HG03439 (cell line): ENCODE measurements around the gene PARL.
"Not testable (repeated sequence)": the region's sequence is repeated elsewhere in the genome, so short reads cannot be mapped to it uniquely, and the experiment has no call there.

Experiments
- ATAC-seq: cut with Tn5 transposase; IDR thresholded peaks from one replicate; pipeline ENCODE4 v1.9.1; 2021; ENCODE audit warnings: mild to moderate bottlenecking, moderate library complexity; ENCODE audit not compliant: unreplicated experiment

PARL gene

DNA sequence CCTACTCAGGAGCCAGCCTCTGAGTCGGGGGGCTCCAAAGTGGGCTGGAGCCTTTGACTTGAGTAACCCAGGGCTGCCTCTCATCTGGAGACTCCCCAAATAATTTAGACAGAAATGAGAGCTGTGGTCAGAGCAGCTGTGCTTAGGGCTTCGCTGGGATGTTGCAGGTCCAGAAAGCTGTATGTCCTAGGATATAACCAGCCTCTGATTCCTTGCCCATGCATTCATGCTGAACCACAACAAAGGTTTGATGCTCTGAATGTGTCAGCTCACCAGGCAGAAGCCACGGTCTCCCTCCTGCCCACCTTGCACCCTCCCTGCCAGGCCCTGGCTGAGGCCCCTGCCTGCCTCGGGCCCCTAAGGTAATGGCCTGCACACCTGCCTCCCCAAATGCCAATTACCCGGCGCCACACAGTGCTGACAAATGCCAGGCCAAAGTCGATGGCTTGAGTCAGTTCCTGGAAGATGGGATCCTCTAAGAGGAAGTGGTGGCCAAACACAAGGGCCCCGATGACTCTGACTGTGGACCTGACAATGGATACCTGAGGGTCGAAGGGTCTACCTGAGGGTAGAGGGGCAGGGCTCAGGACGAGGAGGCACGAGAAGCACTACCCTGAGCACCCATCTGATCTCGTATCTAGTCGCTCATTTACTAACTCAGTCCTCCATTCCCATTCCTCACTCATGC is 21.7 kb upstream of the PARL start:
- no peak for ATAC-seq

DNA sequence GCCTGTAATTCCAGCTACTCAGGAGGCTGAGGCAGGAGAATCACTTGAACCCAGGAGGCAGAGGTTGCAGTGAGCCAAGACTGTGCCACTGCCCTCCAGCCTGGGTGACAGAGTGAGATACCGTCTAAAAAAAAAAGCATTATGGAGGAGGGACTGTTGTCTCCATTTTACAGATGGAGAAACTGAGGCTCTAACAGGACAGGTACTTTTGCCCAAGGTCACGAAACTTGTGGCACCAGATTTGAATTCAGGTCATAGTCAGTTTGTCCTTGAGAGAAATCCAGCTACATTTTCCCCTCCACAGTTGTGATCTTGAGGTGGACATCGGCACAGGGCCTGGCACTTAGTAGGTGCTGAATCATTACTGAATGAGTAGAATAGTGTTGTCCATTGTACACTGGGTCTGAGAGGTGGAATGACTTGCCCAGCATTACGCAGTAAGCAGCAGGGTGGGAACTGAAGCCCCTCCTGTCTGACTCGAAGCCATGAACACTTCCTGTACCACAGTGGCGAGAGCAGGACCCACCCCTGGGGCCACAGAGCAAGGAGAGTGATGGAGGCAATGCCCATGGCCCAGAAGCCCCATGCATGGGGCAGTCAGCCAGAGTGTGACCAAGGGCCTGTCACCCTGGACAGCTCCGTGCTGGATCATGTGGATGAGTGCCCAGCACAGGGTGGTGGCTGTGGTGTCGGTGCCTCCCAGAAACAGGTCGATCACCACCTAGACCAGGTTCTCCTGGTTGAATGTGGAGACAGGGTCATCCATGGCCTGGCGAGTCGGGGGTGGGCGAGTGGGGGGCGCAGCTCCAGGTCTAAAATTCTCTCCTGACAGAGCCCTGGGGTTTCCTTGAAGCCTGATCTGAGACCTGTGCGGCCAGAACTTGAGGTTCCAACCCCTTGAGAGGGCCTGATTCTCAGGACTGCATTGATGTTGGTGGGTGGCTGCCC is 20.4 kb upstream of the PARL start:
- ATAC-seq = no peak

DNA sequence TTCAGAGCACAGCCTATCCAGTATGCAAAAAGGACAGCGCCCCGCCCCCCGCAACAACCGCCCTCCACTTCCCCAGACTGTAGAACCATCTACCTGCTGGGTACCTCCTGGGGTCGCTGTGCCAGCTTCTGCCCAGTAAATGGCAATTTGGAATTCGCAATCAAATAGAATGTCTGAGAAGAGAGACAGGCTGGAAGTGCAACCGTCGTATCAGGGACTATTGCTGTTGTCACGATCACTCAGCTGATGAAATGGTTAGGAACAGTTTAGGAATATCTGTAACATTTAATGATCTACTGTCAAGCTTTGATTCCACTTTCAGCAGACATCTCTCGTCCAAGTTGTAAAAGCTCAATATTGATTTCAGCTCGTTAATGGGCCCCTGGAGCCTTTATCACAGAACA is 13.3 kb upstream of the PARL start:
- ATAC-seq = no peak

DNA sequence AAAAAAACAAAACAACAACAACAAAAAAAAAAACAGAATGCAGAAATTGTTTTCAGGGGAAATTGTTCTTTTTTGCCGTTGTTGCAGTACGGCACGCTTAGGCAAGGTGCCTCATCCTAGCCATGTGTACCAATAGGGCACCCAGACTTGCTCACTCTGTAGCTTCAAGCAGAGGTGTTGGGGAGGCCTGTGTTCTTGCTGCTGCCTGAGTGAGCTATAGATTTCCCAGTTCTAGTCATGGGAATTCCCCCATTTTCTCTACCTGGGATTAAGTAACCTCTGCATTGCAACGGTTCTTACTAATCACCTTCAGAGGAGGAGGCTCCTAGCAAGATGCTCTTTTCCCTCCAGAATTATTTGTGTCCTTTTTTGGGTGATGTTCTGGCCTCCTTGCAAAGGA is 12.9 kb upstream of the PARL start:
- no peak for ATAC-seq

DNA sequence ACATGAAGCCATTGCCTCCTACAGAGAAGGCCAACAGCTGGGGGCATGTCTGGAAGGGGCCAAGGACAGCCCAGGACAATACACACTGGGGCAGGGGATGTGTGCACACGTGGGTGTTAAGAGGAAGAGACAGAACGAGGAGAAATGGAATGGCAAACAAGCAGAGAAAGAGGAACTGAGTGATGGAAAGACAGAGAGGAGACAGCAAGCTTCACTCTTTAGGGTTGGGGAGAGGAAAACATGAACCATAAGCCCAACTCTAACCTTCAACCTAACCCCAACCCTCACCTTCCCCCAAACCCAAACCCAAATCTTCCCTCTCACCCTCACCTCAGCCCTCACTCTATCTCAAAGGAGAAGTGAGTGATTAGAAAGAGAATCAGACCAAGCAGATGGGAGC is 11.9 kb upstream of the PARL start:
- no peak for ATAC-seq

DNA sequence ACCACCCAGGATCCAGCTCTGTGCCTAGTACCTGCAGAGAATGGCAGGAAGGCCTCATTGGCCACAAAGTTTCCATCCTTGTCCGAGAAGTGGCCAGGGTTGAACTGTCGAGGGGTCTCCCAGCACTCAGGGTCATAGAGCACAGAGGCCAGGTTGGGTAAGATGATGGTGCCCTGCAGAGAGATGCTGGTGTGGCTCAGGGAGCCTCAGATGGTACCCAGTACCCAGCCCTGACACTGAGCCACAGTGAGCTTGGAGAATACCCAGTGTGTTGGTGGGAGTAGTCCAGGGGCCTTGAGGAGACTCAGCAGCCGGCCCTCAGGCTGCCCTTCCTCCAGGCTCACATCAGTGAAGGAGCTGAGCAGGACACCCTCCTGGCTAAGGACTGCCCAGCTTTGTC is 11.5 kb upstream of the PARL start:
- ATAC-seq = no peak

DNA sequence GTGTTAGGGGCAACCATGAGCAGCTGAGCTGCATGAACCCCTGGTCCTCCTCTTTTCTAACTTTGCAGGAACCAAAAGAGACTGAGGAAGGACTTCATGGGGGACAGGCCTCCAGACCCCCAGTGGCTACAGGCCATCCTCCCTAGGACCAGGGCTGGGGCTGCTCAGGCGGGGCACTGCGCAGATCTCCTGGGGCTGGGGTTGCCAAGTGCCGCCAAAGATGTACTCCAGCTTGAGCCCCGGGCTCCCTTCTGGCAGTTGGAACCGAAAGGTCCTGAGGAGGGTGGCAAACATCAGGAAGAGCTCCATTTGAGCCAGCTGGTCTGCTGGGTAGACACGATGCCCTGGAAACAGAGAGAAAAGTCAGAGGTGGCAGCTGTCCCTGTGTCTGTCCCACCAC is 11.1 kb upstream of the PARL start:
- ATAC-seq = no peak

DNA sequence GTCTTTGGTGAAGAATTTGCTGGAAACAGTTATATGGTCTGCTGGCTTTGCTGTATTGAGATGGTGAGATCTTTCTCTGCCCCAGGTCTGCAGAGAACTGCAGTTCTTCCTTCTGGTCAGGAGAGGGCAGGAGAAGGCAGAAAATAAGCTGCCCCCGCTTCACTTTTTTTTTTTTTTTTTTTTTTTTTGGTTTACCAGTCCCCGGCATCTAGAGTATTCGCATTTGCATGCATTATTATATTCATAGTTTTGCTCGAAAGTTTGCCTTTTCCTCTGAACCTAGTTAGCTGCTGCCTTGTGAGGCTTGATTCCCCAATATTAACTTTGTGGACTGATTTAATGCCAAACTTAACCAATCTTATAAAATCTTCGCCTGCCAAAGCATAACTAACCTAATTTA is 10.6 kb upstream of the PARL start:
- no peak for ATAC-seq

DNA sequence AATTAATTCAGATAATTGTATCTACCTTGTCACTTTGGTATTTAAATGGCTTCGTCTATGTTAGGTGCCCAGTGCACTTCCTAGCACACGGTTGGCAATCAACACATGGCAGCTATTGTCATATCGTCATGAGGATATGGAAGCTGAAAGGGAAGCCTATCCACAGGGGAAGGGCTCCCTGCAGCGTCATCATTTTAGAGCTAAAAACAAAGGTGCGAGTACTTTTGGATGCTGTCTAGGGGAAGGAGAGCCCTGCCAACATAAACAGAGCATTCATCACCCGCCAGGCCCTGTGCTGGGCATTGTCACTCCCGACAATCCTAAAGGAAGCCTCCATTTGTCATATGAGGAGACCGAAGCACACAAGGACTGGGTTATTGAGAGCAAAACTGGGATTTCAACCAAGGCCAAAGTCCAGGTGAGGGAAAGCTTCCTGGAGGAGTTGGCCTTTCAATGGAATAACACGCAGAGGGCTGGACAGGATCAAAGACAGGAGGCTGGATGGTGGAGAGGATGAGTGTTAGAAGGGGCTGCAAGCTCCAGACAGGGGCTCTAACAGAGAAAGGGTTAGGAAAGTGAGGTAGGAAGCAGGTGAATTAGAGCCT is 8.0 kb upstream of the PARL start:
- no peak for ATAC-seq

DNA sequence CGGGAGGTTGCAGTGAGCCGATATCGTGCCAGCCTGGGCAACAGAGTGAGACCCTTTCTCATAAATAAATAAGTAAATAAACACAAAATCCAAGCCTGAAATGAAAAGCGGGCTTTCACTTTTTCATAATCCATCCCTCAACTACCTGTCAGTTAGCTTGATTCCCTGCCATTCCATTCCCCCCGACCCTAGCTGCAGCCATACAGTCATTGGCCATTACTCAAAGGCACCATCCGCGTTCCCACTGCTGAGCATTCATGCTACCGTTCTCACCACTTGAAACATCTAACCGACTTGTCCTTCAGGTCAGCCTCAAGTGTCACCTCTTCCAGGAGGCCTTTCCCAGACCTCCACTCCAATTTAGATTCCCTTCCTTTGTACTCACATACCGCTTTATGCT is 1.1 kb upstream of the PARL start:
- no peak for ATAC-seq

DNA sequence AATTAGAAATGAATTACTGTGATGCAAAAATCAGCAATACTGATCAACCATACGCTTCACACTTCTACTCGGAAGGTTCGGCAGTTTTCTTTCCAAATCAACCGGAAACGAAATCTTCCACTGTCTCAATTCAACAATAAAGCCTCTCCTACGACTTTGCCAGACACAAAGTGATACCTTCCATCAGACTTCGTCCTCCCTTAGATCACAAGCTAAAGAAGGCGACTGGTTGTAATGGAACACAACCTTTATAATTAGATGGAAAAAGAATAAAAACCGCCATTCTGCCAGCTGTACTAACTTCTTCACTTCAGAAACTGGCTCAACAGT is 618 bp downstream of the PARL start:
- ATAC-seq = no peak

DNA sequence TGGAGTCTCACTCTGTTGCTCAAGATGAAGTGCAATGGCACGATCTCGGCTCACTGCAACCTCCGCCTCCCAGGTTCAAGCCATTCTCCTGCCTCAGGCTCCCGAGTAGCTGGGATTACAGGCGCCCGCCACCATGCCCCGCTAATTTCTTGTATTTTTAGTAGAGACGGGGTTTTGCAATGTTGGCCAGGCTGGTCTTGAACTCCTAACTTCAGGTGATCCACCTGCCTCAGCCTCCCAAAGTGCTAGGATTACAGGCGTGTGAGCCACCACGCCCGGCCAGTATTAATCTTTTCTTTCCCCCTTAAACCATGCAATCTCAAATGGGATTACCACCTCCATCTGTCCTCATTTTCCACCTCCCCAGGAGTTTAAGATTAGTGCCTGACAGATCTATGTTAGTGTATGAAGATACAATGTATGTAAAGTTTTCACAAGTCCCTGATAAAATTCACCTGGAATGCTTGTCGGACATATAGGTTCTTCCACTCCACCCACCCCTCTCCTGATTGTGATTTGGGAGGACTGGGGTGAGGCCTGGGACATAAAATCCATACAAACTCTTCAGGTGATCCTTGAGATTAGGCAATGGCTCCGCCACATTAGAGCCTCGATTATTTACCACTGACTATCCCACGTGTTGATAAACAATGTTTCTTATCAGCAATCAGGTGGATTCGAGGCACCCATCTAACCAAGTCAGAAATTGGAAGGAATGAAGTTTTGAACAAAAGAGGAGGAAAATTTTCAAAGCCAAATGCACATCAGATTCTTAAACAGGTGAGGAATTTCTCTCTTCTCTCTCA is 1.2 kb downstream of the PARL start:
- no peak for ATAC-seq

DNA sequence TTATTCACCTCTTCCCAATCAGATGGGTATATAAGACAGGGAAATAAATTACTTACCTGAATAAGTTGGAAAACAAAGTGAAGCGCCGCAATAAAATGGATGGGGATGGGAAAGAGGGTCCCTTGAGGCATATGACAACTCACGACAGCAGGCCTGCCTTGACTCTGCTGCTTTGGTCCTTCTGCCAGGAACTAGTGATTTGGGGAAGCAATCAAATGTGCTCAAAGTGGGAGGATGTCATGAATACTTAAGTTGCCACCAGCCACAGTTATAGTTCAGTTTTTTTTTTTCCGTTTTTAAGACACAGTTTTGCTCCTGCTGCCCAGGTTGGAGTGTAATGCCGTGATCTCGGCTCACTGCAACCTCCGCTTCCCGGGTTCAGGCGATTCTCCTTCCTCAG is 4.6 kb downstream of the PARL start:
- ATAC-seq = no peak

DNA sequence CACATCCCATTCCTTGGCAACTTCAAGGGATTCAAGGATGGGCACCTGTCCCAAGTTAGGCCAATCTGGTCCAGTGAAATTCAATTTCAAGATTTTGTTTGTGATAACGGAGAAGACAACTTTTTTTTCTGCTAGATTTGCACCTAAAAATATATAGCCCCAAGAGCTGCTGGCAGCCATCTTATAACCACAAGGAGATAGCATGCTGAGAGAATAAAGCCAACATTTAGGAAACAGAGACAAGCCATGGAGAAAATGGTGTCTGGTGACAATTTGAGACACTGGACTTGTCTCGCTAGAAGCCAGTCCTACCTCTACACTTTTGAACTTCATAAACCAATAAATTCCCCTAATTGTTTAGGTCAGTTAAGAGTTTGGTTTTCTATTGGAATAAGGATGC is 5.4 kb downstream of the PARL start:
- ATAC-seq = no peak

DNA sequence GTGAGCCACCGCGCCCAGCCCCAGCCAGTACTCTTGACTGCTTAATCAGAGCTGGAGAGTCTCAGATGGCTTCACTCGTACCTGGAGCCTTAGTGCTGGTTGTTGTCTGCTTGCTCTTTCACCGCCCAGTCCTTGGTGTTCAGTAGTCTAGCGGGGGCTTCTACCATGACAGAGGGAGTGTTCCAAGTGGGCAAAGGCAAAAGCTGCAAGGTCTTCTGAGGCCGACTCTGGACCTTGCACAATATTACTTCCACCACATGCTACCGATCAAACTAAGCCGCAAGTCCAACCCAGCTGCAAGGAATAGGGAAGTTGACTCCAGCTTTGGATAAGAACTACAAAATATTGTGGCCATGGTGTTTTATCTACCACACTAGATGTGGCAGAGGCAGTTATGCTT is 6.6 kb downstream of the PARL start:
- ATAC-seq = no peak

DNA sequence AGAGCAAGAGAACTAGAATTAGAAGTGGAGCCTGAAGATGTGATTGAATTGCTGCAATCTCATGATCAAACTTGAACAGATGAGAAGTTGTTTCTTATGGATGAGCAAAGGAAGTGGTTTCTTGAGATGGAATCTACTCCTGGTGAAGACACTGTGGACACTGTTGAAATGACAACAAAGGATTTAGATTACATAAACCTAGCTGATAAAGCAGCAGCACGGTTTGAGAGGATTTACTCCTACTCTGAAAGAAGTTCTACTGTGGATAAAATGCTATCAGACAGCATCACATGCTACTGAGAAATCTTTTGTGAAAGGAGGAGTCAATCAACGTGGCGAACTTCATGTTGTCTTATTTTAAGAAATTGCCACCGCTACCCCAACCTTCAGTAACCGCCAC is 7.5 kb downstream of the PARL start:
- not testable (repeated sequence) for ATAC-seq

DNA sequence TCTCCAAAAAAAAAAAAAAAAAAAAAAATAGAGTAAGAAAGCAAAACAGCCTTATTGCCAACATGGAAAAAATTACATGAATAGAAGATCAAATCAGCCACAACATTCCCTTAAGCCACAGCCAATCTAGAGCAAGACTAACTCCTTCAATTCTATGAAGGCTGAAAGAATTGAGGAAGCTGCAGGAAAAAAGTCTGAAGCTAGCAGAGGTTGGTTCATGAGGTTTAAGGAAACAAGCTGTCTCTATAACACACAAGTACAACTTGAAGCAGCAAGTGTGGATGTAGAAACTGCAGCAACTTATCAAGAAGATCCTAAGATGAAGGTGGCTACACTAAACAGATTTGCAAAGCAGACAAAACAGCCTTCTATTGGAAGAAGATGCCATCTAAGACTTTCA is 9.3 kb downstream of the PARL start:
- no peak for ATAC-seq

DNA sequence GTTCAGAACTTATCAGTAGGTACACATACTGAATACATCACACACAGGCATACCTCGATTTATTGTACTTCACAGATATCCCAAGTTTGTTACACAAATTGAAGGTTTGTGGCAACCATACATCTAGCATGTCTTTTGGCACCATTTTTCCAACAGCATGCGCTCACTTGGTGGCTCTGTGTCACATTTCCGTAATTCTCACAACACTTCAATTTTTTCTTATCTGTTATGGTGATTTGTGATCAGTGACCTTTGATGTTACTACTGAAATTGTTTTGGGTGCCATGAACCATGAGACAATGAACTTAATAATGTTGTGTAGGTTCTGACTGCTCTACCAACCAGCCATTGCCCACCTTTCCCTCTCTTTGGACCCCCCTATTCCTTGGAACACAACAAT is 10.8 kb downstream of the PARL start:
- no peak for ATAC-seq

DNA sequence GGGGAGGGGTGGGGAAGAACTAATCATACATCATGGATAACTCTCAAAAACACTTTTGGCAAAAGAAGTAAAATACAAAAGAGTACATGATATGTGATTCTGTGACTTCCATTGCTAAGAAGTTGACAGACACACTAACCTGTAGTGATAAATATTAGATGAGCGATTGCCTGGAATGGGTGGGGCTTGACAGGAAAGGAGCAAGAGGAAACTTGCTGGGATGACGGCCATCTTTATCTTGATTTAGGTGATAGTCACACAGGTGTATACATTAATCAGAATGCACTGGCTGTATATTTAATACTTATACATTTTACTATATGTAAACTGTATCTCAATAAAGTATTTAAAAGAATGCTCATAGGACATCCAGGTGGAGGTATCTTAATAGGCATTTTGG is 13.1 kb downstream of the PARL start:
- ATAC-seq = no peak

DNA sequence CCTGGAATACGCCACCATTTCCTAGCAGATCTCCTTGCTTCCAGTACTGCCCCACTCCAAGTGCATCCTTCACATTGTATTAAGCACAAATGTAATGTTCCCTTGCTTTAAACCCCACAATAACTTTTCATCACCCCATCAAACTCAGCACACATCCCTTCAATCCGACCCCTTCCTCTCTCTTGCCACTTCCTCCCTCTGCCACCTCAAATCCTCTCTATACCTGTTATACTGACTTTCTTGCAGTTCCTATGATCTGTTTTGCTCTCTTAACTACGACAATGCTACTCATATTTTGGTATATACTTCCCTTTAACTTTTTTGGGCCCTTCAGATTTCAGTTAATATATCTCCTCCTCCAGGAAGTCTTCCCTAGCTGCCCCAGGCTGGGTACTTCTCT is 14.1 kb downstream of the PARL start:
- ATAC-seq = no peak

DNA sequence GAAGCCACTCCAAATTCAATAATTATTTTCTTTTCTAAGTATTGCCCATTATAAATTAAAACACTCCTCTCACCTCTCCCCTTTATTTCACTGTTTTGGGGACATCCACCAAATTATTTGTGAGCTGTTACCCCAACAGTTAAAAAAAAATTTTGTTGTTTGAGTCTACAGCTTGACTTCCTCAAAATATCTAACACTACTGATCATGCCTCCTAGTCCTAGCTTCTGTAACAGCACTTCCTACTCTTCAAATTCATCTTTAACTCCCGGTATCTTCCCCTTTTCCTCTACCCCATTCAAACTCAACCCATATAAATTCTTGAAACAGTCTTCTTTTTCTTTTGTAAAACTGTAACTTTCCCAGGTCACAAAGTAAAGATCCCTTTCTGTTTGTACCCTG is 15.9 kb downstream of the PARL start:
- ATAC-seq = no peak
